SKM-1 treated with dmso at 0.1 percent for 144 hours (cell line): ENCODE results near the gene CCDC85B.
A peak's percentile ranks its signal among the peaks of the same experiment; 100 is the strongest.
"Not testable (repeated sequence)": the region's sequence is repeated elsewhere in the genome, so short reads cannot be mapped to it uniquely, and the experiment has no call there.

Experiments used
- DNase-seq: peaks from one replicate; lab custom pipeline; 2025; ENCODE audit not compliant: unreplicated experiment; lab: John Stamatoyannopoulos, UW

The CCDC85B gene

GRCh38 chr11:65890324-65891218 is at the start of gene CCDC85B:
TSS of gene CCDC85B (plus strand) at chr11:65890673. CDS start at chr11:65890784, 111 bp downstream.
- peak; percentile 89 for DNase-seq

GRCh38 chr11:65842144-65842543 is 48.3 kb upstream of the CCDC85B start:
- no peak for DNase-seq

GRCh38 chr11:65843811-65844210 is 46.7 kb upstream of the CCDC85B start:
- no peak for DNase-seq

GRCh38 chr11:65844231-65844872 is 46.1 kb upstream of the CCDC85B start:
- DNase-seq: no peak

- DNase-seq: no peak
Measured at GRCh38 chr11:65847746-65848145, 42.7 kb upstream of the CCDC85B start.

GRCh38 chr11:65848693-65849092 is 41.8 kb upstream of the CCDC85B start:
- not testable (repeated sequence) for DNase-seq

GRCh38 chr11:65849366-65849765 is 41.1 kb upstream of the CCDC85B start:
- no peak for DNase-seq

GRCh38 chr11:65849771-65850216 is 40.7 kb upstream of the CCDC85B start:
- no peak for DNase-seq

GRCh38 chr11:65850217-65851082 is 40.0 kb upstream of the CCDC85B start:
- DNase-seq: no peak

GRCh38 chr11:65851083-65851579 is 39.3 kb upstream of the CCDC85B start:
- no peak for DNase-seq

GRCh38 chr11:65851811-65852507 is 38.5 kb upstream of the CCDC85B start:
- no peak for DNase-seq

- DNase-seq: no peak
Measured at GRCh38 chr11:65852508-65853245, 37.8 kb upstream of the CCDC85B start.

- no peak for DNase-seq
Measured at GRCh38 chr11:65853246-65853979, 37.1 kb upstream of the CCDC85B start.

- no peak for DNase-seq
Measured at GRCh38 chr11:65854161-65854592, 36.3 kb upstream of the CCDC85B start.

GRCh38 chr11:65854852-65855837 is 35.3 kb upstream of the CCDC85B start:
- no peak for DNase-seq

GRCh38 chr11:65855927-65856363 is 34.5 kb upstream of the CCDC85B start:
- no peak for DNase-seq

GRCh38 chr11:65856689-65857499 is 33.6 kb upstream of the CCDC85B start:
- DNase-seq: peak; percentile 84
